CD4-positive, alpha-beta T cell treated with Interleukin-1 beta for 1 hour (primary cell): ENCODE results near the gene KCNN3.
"Not testable (repeated sequence)": the region's sequence is repeated elsewhere in the genome, so short reads cannot be mapped to it uniquely, and the experiment has no call there.

Source experiments
- DNase-seq, 2 donors: peaks; one replicate each; pipeline ENCODE4 v3.0.0-alpha.2; 2020 to 2022

The KCNN3 gene

DNA sequence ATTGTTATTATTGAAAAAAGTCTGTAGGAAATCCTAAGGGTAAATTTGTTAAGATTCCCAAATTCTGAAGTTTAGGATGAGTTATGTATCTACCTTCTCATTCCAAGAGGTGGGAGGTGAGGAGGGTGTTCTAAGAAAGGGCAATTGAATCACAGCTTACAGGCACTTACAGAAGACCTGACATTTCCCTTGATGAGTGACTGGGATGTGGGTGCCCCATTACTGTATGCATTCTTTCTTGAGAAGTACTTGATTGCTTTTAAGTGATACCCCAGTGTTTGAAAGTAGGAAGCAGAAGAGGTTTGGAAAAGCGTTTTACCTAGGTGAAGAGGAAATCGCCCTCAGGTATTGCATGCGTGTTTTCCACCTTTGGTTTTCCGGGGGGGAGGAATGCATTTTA, 175.1 kb downstream of the KCNN3 start:
- DNase-seq, result no peak

DNA sequence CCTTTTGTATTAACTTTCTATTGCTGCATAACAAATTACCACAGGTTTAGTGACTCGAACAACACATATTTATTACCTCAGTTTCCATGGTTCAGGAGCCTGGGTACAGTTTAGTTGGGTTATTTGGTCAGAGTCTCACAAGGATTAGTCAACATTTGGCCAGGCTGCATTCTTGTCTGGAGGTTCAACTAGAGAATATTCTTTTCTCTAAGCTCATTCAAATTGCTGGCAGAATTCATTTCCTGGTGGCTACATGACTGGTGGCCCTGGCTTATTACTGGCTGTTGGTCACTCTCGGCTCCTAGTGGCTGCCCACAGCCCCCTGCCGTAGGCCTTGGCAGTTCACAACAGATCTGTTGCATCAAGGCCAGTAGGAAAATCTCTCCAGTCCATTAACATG, 181.0 kb downstream of the KCNN3 start:
- no peak for DNase-seq

DNA sequence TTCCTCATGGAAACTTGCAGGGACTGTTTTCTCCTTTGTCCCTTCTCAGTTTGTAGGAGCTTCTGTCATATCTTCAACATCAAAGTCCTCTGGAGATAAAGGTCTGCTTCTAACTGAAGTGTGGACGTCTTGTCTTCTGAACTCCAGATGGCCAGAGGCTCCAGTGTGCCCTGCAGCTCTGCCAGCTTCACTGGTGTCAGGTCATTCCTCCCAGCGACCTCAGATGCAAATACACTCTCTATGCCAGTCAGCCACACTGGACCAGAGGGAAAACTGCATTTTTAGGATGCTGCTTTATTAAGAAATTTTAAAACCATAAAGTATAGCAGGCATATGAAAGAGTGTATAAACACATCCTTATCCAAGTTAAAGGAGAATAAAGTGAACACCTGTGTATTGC, 183.6 kb downstream of the KCNN3 start:
- DNase-seq, result no peak

DNA sequence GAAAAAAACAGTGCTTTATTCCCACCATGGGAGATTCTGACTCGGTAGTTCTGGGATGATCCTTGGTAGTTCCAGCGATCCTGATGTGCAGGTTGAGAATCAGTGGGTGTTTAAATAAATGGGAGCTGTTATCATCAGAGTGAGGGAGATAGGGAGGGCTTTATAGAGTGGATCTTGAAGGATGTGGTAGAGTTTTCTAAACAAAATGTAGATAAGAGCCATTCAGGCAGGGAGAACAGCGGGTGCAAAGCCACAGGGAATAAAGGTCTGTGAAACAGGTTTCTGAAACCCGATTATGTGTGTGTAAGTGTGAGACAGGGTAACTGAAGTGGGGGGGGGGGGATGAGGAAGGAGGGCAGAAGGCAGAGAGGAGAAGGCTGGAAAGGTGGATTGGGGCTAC, 186.3 kb downstream of the KCNN3 start:
- no peak for DNase-seq

DNA sequence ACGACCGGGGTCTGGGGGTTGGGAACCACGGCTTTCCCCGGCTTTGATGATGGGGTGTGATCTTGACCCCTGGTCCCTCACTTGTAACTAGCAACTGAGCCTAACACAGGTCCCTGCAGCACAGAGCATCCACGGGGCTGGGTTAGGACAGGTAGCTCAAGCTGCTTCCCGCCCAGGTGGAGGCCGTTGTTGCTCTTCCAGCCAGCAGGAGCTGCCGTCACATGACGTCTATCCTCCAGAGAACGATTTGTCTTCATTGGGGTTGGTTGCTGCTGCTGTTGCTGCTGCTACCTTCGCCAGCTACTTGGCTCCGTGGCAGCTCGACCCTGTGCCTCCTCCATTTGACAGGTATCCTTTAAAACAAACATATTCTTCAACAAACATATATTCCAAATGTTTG, 187.8 kb downstream of the KCNN3 start:
- no peak for DNase-seq

DNA sequence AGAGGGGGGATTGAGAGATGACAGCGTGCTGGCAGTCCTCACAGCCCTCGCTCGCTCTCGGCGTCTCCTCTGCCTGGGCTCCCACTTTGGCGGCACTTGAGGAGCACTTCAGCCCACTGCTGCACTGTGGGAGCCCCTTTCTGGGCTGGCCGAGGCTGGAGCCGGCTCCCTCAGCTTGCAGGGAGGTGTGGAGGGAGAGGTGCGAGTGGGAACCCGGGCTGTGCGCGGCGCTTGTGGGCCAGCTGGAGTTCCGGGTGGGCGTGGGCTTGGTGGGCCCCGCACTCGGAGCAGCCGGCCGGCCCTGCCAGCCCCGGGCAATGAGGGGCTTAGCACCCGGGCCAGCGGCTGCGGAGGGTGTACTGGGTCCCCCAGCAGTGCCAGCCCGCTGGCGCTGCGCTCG, 192.2 kb downstream of the KCNN3 start:
- not testable (repeated sequence) for DNase-seq

DNA sequence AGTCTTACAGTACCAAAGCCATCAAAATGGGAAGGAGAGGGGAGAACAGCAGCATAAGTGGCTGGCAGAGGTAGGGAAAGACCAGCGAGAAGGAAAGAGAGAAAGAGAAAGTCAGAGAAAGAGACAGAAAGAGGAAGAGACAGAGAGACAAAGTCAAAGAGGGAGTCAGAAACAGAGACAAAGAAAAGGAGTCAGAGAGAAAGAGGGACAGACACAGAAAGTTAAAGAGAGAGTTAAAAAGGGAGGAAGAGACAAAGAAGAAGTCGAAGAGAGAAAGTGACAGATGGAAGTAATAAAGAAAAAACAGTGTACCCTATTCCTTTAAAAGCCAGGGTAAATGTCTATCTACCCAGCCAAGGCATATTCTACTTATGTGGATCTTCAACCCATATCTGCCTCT, 193.2 kb downstream of the KCNN3 start:
- DNase-seq, result not testable (repeated sequence)

DNA sequence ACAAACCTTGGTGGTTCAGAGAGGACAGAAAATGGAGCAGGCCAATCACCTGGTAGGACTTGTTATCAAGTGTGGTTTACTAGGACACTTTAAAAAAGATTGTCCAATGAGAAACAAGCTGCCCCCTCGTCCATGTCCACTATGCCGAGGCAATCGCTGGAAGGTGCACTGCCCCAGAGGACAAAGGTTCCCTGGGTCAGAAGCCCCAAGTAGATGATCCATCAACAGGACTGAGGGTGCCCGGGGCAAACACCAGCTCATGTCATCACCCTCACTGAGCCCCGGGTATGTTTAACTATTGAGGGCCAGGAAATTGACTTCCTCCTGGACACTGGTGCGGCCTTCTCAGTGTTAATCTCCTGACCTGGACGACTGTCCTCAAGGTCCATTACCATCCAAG, 195.6 kb downstream of the KCNN3 start:
- DNase-seq, result not testable (repeated sequence)

DNA sequence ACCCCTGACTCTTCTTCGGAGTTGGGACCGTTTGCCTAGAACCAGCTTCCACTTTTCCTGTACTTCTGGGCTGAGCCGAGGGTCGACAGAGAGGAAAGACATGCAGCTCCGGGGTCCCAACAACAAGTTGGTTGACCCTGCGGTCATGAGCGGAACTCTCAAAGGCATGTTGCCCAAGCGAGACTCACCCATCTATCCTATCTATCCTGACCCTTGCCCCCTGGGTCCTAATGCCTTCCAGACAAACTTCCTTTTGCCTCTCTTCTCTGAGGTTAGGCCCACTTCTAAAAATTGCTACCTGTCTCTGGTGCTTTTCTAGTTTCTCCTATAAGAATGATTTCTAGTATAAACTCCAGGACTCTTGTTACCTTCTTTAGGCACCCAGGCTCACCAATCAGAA, 197.8 kb downstream of the KCNN3 start:
- DNase-seq, result not testable (repeated sequence)

DNA sequence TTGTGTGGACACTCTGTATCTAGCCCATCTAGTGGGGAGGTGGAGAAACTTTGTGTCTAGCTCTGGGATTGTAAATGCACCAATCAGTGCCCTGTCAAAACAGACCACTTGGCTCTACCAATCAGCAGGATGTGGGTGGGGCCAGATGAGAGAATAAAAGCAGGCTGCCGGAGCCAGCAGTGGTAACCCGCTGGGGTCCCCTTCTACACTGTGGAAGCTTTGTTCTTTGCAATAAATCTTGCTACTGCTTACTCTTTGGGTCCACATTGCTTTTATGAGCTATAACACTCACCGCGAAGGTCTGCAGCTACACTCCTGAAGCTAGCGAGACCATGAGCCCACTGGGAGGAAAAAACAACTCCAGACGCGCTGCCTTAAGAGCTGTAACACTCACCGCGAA, 198.7 kb downstream of the KCNN3 start:
- not testable (repeated sequence) for DNase-seq

DNA sequence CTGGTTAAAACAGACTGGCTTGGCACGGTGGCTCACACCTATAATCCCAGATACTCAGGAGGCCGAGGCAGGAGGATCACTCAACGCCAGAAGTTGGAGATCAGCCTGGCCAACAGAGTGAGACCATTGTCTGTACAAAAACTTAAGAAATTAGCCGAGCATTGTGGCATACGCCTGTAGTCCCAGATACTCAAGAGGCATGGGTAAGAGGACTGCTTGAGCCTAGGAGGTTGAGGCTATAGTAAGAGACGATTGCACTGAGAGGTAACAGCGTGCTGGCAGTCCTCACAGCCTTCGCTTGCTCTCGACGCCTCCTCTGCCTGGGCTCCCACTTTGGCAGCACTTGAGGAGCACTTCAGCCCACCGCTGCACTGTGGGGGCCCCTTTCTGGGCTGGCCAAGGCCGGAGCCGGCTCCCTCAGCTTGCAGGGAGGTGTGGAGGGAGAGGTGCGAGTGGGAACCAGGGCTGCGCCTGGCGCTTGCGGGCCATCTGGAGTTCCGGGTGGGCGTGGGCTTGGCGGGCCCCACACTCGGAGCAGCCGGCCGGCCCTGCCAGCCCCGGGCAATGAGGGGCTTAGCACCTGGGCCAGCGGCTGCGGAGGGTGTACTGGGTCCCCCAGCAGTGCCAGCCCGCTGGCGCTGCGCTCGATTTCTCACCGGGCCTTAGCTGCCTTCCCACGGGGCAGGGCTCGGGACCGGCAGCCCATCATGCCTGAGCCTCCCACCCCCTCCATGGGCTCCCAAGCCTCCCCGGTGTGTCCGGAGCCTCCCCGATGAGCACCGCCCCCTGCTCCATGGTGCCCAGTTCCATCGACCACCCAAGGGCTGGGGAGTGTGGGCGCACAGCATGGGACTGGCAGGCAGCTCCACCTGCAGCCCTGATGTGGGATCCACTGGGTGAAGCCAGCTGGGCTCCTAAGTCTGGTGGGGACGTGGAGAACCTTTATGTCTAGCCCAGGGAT, 199.5 kb downstream of the KCNN3 start:
- DNase-seq, result not testable (repeated sequence)

DNA sequence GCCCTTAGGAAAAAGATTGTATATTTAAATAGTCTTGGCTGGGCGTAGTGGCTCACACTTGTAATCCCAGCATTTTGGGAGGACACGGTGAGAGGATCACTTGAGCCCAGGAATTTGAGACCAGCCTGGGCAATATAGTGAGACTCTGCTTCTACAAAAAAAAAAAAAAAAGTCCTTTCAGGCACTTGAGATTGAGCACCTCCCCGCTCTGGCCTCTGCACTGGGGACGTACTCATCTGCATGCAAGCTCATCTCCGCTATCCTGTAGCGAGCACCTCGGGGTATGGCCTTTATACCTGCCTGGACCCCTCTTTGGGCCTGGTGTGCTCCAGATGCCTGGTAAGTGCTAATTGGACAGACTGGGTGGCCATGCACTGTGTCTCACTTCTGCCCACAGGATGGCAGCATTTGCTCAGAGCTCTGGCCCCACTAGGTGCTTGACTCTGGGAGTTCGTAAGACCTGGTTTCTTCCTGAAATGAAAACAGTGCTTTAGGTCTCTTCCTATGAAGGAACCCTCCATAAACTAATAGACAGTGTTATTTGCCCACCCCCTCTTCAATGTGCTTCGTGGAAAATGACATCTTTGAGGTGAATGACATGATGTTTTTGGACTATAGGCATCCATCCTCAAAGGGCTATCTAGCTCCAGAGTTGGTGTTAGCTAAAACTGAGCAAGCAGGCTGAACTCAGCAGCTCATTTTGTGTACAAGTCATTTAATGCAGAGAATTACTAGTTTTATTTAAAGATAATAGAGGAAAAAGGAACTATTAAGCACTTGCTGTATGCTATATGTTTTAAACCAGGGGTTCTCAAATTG, 200.4 kb downstream of the KCNN3 start:
- DNase-seq, result peak; percentile 75 to 77

DNA sequence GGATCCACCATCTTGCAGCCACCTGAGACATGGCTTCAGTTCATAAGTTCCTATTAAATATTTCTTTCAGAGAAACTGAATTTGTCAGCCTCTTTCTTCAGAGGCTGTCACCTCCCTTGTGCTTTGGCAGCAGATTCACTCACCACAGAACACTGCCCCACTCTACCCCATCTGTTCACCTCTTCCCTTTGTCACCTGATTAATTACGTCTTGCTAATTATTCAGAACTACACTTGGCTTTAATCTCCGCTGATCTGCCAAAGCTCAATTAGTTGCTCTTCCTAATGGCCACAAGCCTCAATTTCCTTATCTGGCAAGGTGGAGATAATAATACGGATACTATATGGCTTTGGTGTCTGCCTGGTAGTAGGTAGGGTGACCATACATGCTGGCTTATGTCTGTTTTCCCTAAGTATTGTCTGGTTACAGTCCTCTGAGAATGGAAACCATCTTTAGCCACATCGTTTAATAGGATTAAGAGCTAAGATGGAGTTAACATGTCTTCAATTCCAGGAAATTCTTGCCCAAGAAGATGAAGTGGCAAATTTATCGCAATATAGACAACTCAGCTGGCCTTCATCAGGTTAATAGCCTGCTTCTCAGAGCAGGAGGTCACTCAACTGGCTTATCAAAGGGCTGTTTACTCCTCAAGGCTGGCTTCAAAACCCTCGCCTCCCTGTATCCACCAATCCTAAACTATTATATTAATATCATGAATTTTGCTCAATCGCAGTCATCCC, 203.9 kb downstream of the KCNN3 start:
- no peak for DNase-seq

DNA sequence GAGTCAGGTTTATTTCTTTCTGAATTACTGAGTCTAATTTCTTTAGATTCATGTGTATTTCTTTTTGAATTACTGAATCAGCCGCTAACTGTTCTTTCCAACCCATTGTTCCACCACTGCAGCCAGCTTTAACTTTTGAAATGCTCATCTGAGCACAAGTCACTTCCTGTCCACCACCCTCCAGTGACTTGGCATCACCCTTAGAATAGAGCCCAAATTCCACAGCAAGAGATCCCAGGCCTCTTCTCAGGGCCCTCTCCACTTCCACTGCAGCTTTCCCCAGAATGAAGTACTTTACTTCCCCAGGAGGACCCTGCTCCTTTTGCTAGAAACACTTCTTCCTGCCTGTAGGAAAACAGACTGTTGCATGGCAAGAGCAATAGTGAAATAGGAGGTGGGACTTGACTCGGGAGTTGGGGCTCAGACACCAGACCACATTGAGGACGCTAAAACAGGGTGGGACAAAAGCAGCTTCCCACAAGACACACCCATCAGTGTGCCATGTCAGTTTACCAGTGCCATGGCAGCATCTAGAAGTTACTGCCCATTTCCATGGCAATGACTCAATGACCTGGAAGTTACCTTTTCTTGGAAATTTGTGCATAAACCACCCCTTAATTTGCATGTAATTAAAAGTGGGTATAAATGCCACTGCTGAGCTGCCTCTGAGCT, 205.6 kb downstream of the KCNN3 start:
- no peak for DNase-seq

DNA sequence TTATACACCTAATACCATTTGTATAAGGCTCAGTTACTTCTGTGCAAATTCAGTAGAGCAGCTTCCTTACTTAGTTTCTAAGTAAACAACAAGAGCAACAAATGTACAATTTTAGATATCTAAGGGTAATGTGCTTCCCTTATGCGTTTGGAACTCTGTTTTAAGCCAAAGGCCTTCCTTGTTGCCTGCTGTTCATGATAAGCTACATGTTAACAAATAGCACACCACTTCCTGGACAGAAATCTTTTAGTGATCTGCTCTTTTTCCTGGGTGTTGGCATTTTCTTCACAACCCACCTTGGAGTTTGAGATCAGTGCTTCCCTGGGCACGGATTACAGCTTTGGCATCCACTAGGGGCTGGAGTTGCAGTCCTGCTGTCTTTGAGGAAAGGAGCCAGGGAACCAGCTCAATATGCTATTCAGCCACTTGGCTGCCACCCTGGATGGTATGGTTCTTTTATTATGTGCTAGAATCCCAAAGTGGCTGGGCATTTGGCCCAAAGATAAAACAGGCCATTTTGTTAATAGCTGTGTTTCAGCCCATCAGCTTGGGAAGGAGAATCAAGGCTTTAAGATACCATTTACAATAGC, 206.5 kb downstream of the KCNN3 start:
- no peak for DNase-seq

DNA sequence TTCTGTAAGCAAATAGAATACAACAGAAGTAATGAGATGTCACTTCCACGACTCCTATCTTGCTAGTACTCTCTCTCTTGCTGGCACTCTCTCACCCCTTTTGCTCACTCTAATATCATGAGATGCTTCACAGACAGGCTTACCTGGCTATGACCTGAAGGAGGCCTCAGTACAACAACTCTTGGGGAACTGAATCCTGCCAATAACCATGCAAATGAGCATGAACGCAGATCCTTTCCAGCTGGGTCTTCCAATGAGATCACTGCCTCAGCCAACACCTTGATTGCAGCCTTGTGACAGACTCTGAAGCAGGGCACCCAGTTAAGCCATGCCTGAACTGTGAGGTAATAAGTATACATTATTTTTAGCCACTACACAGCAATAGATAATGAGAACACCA, 209.0 kb downstream of the KCNN3 start:
- no peak for DNase-seq

DNA sequence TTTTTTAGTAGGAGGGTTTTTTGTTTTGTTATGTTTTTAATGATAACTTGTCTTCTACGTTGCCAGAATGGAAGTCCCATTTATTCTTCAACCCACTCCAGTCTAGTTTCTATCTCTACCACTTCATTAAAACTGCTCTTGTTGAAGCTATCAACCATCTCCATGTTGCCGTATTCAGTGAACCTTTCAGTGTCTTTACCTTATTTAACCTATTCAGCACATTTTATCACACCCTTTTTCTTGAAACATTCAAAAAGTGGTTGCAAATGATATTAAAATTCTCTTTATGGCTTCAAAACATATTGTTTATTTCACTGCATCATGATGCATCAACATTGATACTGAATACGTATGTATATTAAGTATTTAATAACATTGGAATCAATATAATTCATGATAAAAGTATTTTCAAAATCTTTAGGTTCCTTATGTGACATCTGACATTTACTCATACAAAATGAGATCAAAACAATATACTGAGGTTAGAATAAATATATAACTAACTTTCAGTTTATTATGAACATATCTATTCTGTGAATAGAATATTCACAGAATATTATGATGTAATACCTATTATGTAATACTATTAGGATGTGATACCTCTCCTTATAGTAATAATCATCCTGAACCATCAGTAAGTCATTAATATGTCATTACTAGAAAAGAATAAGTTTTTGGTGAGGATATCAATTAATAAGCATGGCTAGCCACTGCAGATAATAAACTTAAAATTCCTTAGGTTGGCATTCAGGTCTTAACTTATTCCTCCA, 210.1 kb downstream of the KCNN3 start:
- no peak for DNase-seq

DNA sequence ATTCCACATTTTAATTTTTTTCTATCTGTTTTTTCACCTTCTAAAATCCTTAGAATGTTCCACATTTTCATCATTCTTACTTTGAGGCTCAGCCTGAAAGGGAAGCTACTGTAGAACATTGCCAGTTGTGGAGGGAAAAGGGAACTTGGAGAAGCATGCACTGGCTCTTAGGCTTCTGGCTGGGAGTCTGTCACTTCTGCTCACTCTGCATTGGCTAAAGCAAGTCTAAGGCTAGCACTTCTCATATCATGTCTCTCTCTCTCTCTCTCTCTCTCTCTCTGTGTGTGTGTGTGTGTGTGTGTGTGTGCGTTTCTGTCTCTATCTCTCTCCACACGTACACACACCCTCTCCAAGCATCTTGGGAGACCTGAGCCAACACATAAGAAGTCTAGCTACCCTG, 212.5 kb downstream of the KCNN3 start:
- DNase-seq, result peak in 1 of 2 donors; percentile 7

DNA sequence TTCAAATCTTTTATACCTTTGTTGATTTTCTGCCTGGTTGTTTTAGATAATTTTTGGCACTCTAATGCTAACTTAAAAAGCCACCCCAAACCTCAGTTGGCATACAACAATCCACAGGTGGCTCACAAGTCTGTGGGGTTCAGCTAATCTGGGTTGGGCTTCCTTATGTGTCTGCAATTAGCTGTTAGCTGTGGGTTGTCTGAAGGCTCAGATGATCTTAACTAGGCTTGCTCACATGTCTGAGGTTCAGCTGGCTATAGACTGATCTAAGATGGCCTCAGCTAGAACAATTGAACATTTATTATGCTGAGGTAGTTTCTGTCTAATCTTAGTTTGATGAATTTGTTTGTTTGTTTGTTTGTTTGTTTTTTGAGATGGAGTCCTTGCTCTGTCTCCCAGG, 217.2 kb downstream of the KCNN3 start:
- no peak for DNase-seq
